ENCODE measurements around the gene GRK5.

- no peak for TF ChIP-seq CTCF (IDR thresholded peaks at IDR 0.05)
- no peak for TF ChIP-seq SIN3A (IDR thresholded peaks at IDR 0.05; ENCODE audit: borderline replicate concordance, insufficient read depth, low read depth, low read length)
- no peak for TF ChIP-seq POLR2AphosphoS5 (IDR thresholded peaks at IDR 0.05; ENCODE audit: low read depth, low read length)
- no peak for TF ChIP-seq REST (IDR thresholded peaks at IDR 0.05; ENCODE audit: insufficient read depth in 1 of 2, low read depth in 2 of 2, low read length in 1 of 2)
Observed at GRCh38 chr10:119423510-119424257, 216.3 kb downstream of the GRK5 start.

Data from Panc1 (cell line).